Mesothelial cell of epicardium (in vitro differentiated cells): Measurements from ENCODE around the gene ZNF543. TPM values are rescaled to one million over a fixed set of nuclear protein-coding genes. Genes with fewer than 3 reads are reported as not detected.

Experiments
- DNase-seq, 2 experiments: peaks; one replicate each; pipeline ENCODE4 v3.0.0; 2021; ENCODE audit warnings: low spot score in 2 of 2; ENCODE audit not compliant: unreplicated experiment in 2 of 2
- H3K27ac Mint-ChIP-seq: 2 replicates; pipeline ENCODE4 v1.8.0; 2021; ENCODE audit warnings: mixed read lengths
- H3K27me3 Mint-ChIP-seq: 2 replicates; pipeline ENCODE4 v1.8.0; 2021; ENCODE audit warnings: low read depth, mixed read lengths
- H3K36me3 Mint-ChIP-seq: 2 replicates; pipeline ENCODE4 v1.8.0; 2021; ENCODE audit warnings: mixed read lengths
- H3K4me1 Mint-ChIP-seq: 2 replicates; pipeline ENCODE4 v1.8.0; 2021; ENCODE audit warnings: mixed read lengths
- H3K4me3 Mint-ChIP-seq: 2 replicates; pipeline ENCODE4 v1.8.0; 2021; ENCODE audit warnings: mild to moderate bottlenecking, moderate library complexity, mixed read lengths
- H3K9me3 Mint-ChIP-seq: 2 replicates; pipeline ENCODE4 v1.8.0; 2021; ENCODE audit warnings: mixed read lengths
- CTCF ChIP-seq: fragments of 200-600 bp; sonication (generic); IDR thresholded peaks from one replicate; pipeline ENCODE4 v1.5.0; 2021; ENCODE audit warnings: antibody characterized with exemption; ENCODE audit not compliant: unreplicated experiment
- total RNA-seq: library from RNA; stranded (reverse); gene quantifications from 3 replicates; pipeline ENCODE4 v1.2.1, GENCODE V29; 2021

The ZNF543 gene
- total RNA-seq, 1 donor from 2014 or later, result 12.1 TPM

GRCh38 chr19:57359300-57359699 is 39.0 kb downstream of the ZNF543 start:
- no peak for TF ChIP-seq CTCF
- Mint-ChIP-seq H3K36me3 (peaks cover 52% of the 10 kb centered on the region), H3K27ac (no peak overlapping the region), H3K27me3 (no peaks in the 10 kb centered on the region), H3K9me3 (no peaks in the 10 kb centered on the region), H3K4me3 (no peak overlapping the region), H3K4me1 (peaks cover 15% of the 10 kb centered on the region)
- DNase-seq, result no peak

- DNase-seq, result no peak
- peaks cover 26% of the 10 kb centered on the region for H3K36me3 Mint-ChIP-seq
- no peaks in the 10 kb centered on the region for H3K9me3 Mint-ChIP-seq
- no peak for TF ChIP-seq CTCF
- peak overlapping the region; percentile 99 for H3K27ac Mint-ChIP-seq
- peak overlapping the region; percentile 89 for H3K4me3 Mint-ChIP-seq
- no peaks in the 10 kb centered on the region for H3K27me3 Mint-ChIP-seq
- peaks cover 15% of the 10 kb centered on the region for H3K4me1 Mint-ChIP-seq
These were observed 42.1 kb downstream of the ZNF543 start for GRCh38 chr19:57362419-57362818.

- DNase-seq, result peak; percentile 90 to 96
- Mint-ChIP-seq H3K4me1 (peaks cover 15% of the 10 kb centered on the region), H3K9me3 (no peaks in the 10 kb centered on the region), H3K27ac (peak within 1 kb of the TSS; percentile 99), H3K27me3 (no peaks in the 10 kb centered on the region), H3K36me3 (peaks cover 20% of the 10 kb centered on the region), H3K4me3 (peak within 1 kb of the TSS; percentile 89)
- TF ChIP-seq CTCF, result no peak
These were observed 42.9 kb downstream of the ZNF543 start, which contains the start of the genes TRAPPC2B and ZNF547 for GRCh38 chr19:57362997-57363687. TRAPPC2B (plus strand) TSS chr19:57363551; CDS start chr19:57364834, 1,283 bp downstream. ZNF547 (plus strand) TSS chr19:57363551; CDS start chr19:57368556, 5,005 bp downstream.

GRCh38 chr19:57363688-57364181 is 43.5 kb downstream of the ZNF543 start:
- DNase-seq, result no peak
- Mint-ChIP-seq H3K27ac (peak overlapping the region; percentile 99), H3K27me3 (no peaks in the 10 kb centered on the region), H3K36me3 (peaks cover 17% of the 10 kb centered on the region), H3K9me3 (no peaks in the 10 kb centered on the region), H3K4me3 (peak overlapping the region; percentile 89), H3K4me1 (peaks cover 15% of the 10 kb centered on the region)
- no peak for TF ChIP-seq CTCF

GRCh38 chr19:57366776-57367175 is 46.5 kb downstream of the ZNF543 start:
- peaks cover 12% of the 10 kb centered on the region for H3K4me1 Mint-ChIP-seq

More at GRCh38 chr19:57366776-57367175, 46.5 kb downstream of the ZNF543 start:
- no peak overlapping the region for H3K27ac Mint-ChIP-seq
- DNase-seq, result no peak
- no peak overlapping the region for H3K4me3 Mint-ChIP-seq
- H3K9me3 Mint-ChIP-seq, result no peaks in the 10 kb centered on the region
- no peaks in the 10 kb centered on the region for H3K27me3 Mint-ChIP-seq
- H3K36me3 Mint-ChIP-seq, result peaks cover 24% of the 10 kb centered on the region
- TF ChIP-seq CTCF, result no peak
